HCT116 (cell line): ENCODE measurements around the gene SLC6A6. TPM values are rescaled to one million over a fixed set of nuclear protein-coding genes. Genes with fewer than 3 reads are reported as not detected.

ENCODE experiments used
- ATAC-seq: fragments of 200-7000 bp; cut with Tn5 transposase; 2 replicates; pipeline ENCODE4 v1.9.1; 2020; ENCODE audit warnings: mild to moderate bottlenecking, moderate library complexity
- BruUV-seq: library from RNA; stranded (reverse); fragments of 400-500 nt; replicated peaks from 2 replicates; lab custom pipeline; 2021; lab: Mats Ljungman, UMichigan
- CTCF ChIA-PET: fragments of 300-600 bp; sonication (Branson Sonifier 250); formaldehyde crosslinking; loops from one replicate; lab custom pipeline; 2021; ENCODE audit warnings: antibody characterized with exemption; lab: Charles Lee
- POLR2A ChIA-PET: fragments of 300-600, 350-600 bp; sonication (Branson Sonifier 250); formaldehyde crosslinking; loops from one replicate; lab custom pipeline; 2021; ENCODE audit warnings: antibody characterized with exemption; lab: Charles Lee
- RAD21 ChIA-PET, 2 experiments: fragments of 300-600 bp; sonication (Branson Sonifier 250); formaldehyde crosslinking; loops; one replicate each; lab custom pipeline; 2023; ENCODE audit warnings: low total read pairs in 2 of 2; ENCODE audit not compliant: uncharacterized antibody in 2 of 2, unreplicated experiment in 2 of 2, low non-redundant PET in 1 of 2; lab: Charles Lee
- DNase-seq: peaks from one replicate; pipeline ENCODE4 v3.0.0-alpha.2; 2010; ENCODE audit warnings: low read depth, low spot score
- H2AFZ ChIP-seq: fragments of 200-600 bp; shearing (Covaris generic), sonication (generic); 2 replicates; pipeline ENCODE4 v1.6.1; 2017; ENCODE audit warnings: low read depth, mixed run types, mixed read lengths, antibody characterized with exemption, low read length; ENCODE audit not compliant: poor library complexity, severe bottlenecking
- H3K27ac ChIP-seq: 2 replicates; pipeline ENCODE4 v1.5.1; 2012; ENCODE audit warnings: low read depth, low read length
- H3K27me3 ChIP-seq: fragments of 200-600 bp; sonication (generic); 2 replicates; pipeline ENCODE4 v1.6.1; 2016; ENCODE audit warnings: mixed run types, low read length, mixed read lengths; ENCODE audit not compliant: insufficient read depth
- H3K36me3 ChIP-seq, 2 experiments: fragments of 200-500 bp in 1 of 2; fragments of 200-600 bp in 1 of 2; sonication (Bioruptor generic) in 1 of 2; sonication (generic) in 1 of 2; 2 replicates each; pipeline versions ENCODE4 v1.5.1 to v1.6.1; 2014 to 2016; ENCODE audit warnings: low read length in 2 of 2, inconsistent platforms in 1 of 2, mixed read lengths in 1 of 2, mixed run types in 1 of 2; ENCODE audit not compliant: insufficient read depth in 2 of 2, control insufficient read depth in 1 of 2
- H3K4me1 ChIP-seq, 2 experiments: fragments of 200-600 bp in 1 of 2; sonication (generic) in 1 of 2; 2 replicates each; pipeline versions ENCODE4 v1.5.1 to v1.6.1; 2012 to 2017; ENCODE audit warnings: low read length in 2 of 2, inconsistent platforms in 1 of 2, mild to moderate bottlenecking in 1 of 2, mixed read lengths in 1 of 2, mixed run types in 1 of 2, moderate library complexity in 1 of 2; ENCODE audit not compliant: insufficient read depth in 2 of 2, control insufficient read depth in 1 of 2
- H3K4me2 ChIP-seq: fragments of 200-600 bp; sonication (generic); 2 replicates; pipeline ENCODE4 v1.6.1; 2017; ENCODE audit warnings: mixed run types, low read length, mixed read lengths
- H3K4me3 ChIP-seq, 2 experiments: fragments of 200-600 bp in 1 of 2; sonication (generic) in 1 of 2; replicated peaks in 1 of 2; 2 replicates each; pipeline ENCODE4 v1.5.1; 2011 to 2016; ENCODE audit warnings: low read length in 2 of 2, control low read depth in 1 of 2, low read depth in 1 of 2, mild to moderate bottlenecking in 1 of 2, mixed read lengths in 1 of 2, mixed run types in 1 of 2
- H3K79me2 ChIP-seq: fragments of 200-600 bp; sonication (generic); 2 replicates; pipeline ENCODE4 v1.6.1; 2017; ENCODE audit warnings: mild to moderate bottlenecking, mixed run types, low read length, moderate library complexity, mixed read lengths; ENCODE audit not compliant: insufficient read depth
- H3K9ac ChIP-seq: fragments of 200-600 bp; sonication (generic); 2 replicates; pipeline ENCODE4 v1.6.1; 2016; ENCODE audit warnings: low read length, mixed read lengths
- H3K9me2 ChIP-seq: fragments of 200-600 bp; sonication (generic), shearing (Covaris generic); 2 replicates; pipeline ENCODE4 v1.6.1; 2017; ENCODE audit warnings: mixed run types, mild to moderate bottlenecking, moderate library complexity; ENCODE audit not compliant: insufficient read depth
- H3K9me3 ChIP-seq, 2 experiments: fragments of 200-500 bp in 1 of 2; fragments of 200-600 bp in 1 of 2; sonication (Bioruptor generic) in 1 of 2; sonication (generic) in 1 of 2; 2 replicates each; pipeline ENCODE4 v1.6.1; 2014 to 2017; ENCODE audit warnings: low read length in 2 of 2, mixed read lengths in 2 of 2, inconsistent platforms in 1 of 2, low read depth in 1 of 2, mild to moderate bottlenecking in 1 of 2, mixed run types in 1 of 2, moderate library complexity in 1 of 2; ENCODE audit not compliant: control insufficient read depth in 1 of 2, insufficient read depth in 1 of 2
- H4K20me1 ChIP-seq: fragments of 200-600 bp; sonication (generic), shearing (Covaris generic); 2 replicates; pipeline ENCODE4 v1.6.1; 2017; ENCODE audit warnings: mixed run types, mild to moderate bottlenecking, moderate library complexity; ENCODE audit not compliant: insufficient read depth
- ATF3 ChIP-seq: IDR thresholded peaks from 2 replicates; pipeline ENCODE4 v1.6.1; 2012
- CEBPB ChIP-seq: IDR thresholded peaks from 2 replicates; pipeline ENCODE4 v1.6.1; 2012; ENCODE audit warnings: low read depth
- CTCF ChIP-seq, 3 experiments: fragments of 200-600 bp in 1 of 3; sonication (generic) in 1 of 3; IDR thresholded peaks in 2 of 3; conservative IDR thresholded peaks in 1 of 3; 2 replicates each; pipeline ENCODE4 v1.5.1; 2012 to 2017; ENCODE audit warnings: low read depth in 2 of 3, low read length in 2 of 3, antibody characterized with exemption in 1 of 3, borderline replicate concordance in 1 of 3, control low read depth in 1 of 3, mild to moderate bottlenecking in 1 of 3, mixed read lengths in 1 of 3, mixed run types in 1 of 3, moderate library complexity in 1 of 3; ENCODE audit not compliant: insufficient read depth in 1 of 3
- EGR1 ChIP-seq: IDR thresholded peaks from 2 replicates; pipeline ENCODE4 v1.6.1; 2012; ENCODE audit warnings: low read depth
- ELF1 ChIP-seq: IDR thresholded peaks from 2 replicates; pipeline ENCODE4 v1.6.1; 2012; ENCODE audit warnings: low read depth, borderline replicate concordance
- EZH2 ChIP-seq: fragments of 200-600 bp; sonication (generic); IDR thresholded peaks from 2 replicates; pipeline ENCODE4 v1.6.1; 2017; ENCODE audit warnings: antibody characterized with exemption, mixed run types
- FOSL1 ChIP-seq: IDR thresholded peaks from 2 replicates; pipeline ENCODE4 v1.6.1; 2012; ENCODE audit warnings: low read depth
- JUND ChIP-seq: IDR thresholded peaks from 2 replicates; pipeline ENCODE4 v1.6.1; 2012
- MAX ChIP-seq: IDR thresholded peaks from 2 replicates; pipeline ENCODE4 v1.6.1; 2012
- POLR2A ChIP-seq: IDR thresholded peaks from 2 replicates; pipeline ENCODE4 v1.7.0; 2011; ENCODE audit warnings: borderline replicate concordance; ENCODE audit not compliant: insufficient read depth, insufficient read length; ENCODE audit errors: extremely low read depth
- POLR2AphosphoS5 ChIP-seq: IDR thresholded peaks from 2 replicates; pipeline ENCODE4 v1.6.1; 2011; ENCODE audit warnings: mild to moderate bottlenecking, low read depth, low read length, moderate library complexity
- RAD21 ChIP-seq: IDR thresholded peaks from 2 replicates; pipeline ENCODE4 v1.6.1; 2012; ENCODE audit warnings: low read depth, mild to moderate bottlenecking
- SIN3A ChIP-seq: IDR thresholded peaks from 2 replicates; pipeline ENCODE4 v1.6.1; 2012; ENCODE audit warnings: low read depth
- SP1 ChIP-seq: IDR thresholded peaks from 2 replicates; pipeline ENCODE4 v1.6.1; 2012; ENCODE audit warnings: low read depth
- SRF ChIP-seq: IDR thresholded peaks from 2 replicates; pipeline ENCODE4 v1.6.1; 2012; ENCODE audit warnings: low read depth
- TCF7L2 ChIP-seq: IDR thresholded peaks from 2 replicates; pipeline ENCODE4 v1.7.0; 2011; ENCODE audit warnings: borderline replicate concordance, inconsistent platforms; ENCODE audit not compliant: insufficient read depth, insufficient read length; ENCODE audit errors: extremely low read depth
- YY1 ChIP-seq: IDR thresholded peaks from 2 replicates; pipeline ENCODE4 v1.6.1; 2011; ENCODE audit warnings: low read length, low read depth, moderate library complexity, mild to moderate bottlenecking; ENCODE audit not compliant: insufficient replicate concordance; ENCODE audit errors: extremely low read depth
- ZFX ChIP-seq: fragments of 450-650 bp; IDR thresholded peaks from 2 replicates; pipeline ENCODE4 v1.6.1; 2017
- ZNF274 ChIP-seq: fragments of 200-500 bp; sonication (Bioruptor generic); IDR thresholded peaks from 2 replicates; pipeline ENCODE4 v1.6.1; 2014; ENCODE audit warnings: mild to moderate bottlenecking, low read depth, low read length, inconsistent platforms
- intact Hi-C: fragments of 100-400 bp; cut with micrococcal nuclease; formaldehyde crosslinking; loops from 2 replicates; pipeline ENCODE4 v1.10.0; 2022
- total RNA-seq: library from RNA; stranded (reverse); gene quantifications from one replicate; pipeline ENCODE4 v1.2.1, GENCODE V29; 2021; ENCODE audit not compliant: unreplicated experiment
- TF ChIP-seq, protein P1 (sequence below): IDR thresholded peaks from 2 replicates; pipeline ENCODE4 v1.6.1; 2011; ENCODE audit warnings: mild to moderate bottlenecking, low read length, moderate library complexity; ENCODE audit not compliant: insufficient replicate concordance; ENCODE audit errors: extremely low read depth

Gene SLC6A6
- total RNA-seq, 1 experiment from 2014 or later, result 36.3 TPM

DNA sequence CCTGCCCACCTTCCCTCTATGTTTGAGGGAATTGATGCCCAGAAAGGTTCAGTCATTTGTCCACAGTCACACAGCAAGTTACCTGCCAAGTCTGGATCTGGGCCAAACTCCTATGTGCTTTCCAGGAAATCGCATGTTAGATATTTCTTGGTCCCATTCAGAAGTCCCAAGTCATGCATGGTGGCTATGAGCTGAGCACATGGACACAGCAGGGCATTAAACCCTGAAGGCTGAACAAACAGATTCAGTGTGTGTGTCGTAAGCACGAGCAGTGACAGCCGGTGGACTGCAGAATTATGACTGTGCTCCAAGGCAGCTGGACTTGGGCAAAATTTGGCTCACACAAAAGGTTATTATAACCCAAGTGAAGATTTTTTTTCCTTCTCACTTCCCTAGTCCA, 11.4 kb upstream of the SLC6A6 start:
- no peak overlapping the region for H3K9ac ChIP-seq
- H3K79me2 ChIP-seq, result no peaks in the 10 kb centered on the region
- no peaks in the 10 kb centered on the region for H3K36me3 ChIP-seq
- no peak for TF ChIP-seq CTCF (IDR thresholded peaks at IDR 0.05 in 2 of 3, conservative IDR thresholded peaks at IDR 0.05 in 1 of 3; ENCODE audit: borderline replicate concordance in 1 of 3, insufficient read depth in 1 of 3, low read depth in 2 of 3, low read length in 2 of 3)
- TF ChIP-seq POLR2A, result no peak
- TF ChIP-seq ZFX, result no peak
- TF ChIP-seq RAD21, result no peak
- no peak for TF ChIP-seq FOSL1
- TF ChIP-seq MAX, result no peak
- no peak for TF ChIP-seq SIN3A
- TF ChIP-seq ATF3, result no peak
- TF ChIP-seq, protein P1, sequence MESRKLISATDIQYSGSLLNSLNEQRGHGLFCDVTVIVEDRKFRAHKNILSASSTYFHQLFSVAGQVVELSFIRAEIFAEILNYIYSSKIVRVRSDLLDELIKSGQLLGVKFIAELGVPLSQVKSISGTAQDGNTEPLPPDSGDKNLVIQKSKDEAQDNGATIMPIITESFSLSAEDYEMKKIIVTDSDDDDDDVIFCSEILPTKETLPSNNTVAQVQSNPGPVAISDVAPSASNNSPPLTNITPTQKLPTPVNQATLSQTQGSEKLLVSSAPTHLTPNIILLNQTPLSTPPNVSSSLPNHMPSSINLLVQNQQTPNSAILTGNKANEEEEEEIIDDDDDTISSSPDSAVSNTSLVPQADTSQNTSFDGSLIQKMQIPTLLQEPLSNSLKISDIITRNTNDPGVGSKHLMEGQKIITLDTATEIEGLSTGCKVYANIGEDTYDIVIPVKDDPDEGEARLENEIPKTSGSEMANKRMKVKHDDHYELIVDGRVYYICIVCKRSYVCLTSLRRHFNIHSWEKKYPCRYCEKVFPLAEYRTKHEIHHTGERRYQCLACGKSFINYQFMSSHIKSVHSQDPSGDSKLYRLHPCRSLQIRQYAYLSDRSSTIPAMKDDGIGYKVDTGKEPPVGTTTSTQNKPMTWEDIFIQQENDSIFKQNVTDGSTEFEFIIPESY, result no peak
- no peak for TF ChIP-seq ELF1
- TF ChIP-seq CEBPB, result no peak
- TF ChIP-seq SRF, result no peak
- no peak for TF ChIP-seq JUND
- TF ChIP-seq ZNF274, result no peak
- TF ChIP-seq POLR2AphosphoS5, result no peak
- TF ChIP-seq SP1, result no peak
- no peak for TF ChIP-seq YY1
- no peak for TF ChIP-seq EZH2
- TF ChIP-seq EGR1, result no peak
- no peak for TF ChIP-seq TCF7L2
- no peaks in the 10 kb centered on the region for H3K27me3 ChIP-seq
- intact Hi-C loops, result no loop called here
- H3K4me1 ChIP-seq, result no peaks in the 10 kb centered on the region
- H3K4me2 ChIP-seq, result no peak overlapping the region
- RAD21 ChIA-PET, result no interaction called here
- H3K27ac ChIP-seq, result no peak overlapping the region
- no TSS peak for BruUV-seq
- H3K9me2 ChIP-seq, result no peaks in the 10 kb centered on the region
- CTCF ChIA-PET, result interaction anchor here (1.0 kb wide), 1 partner anchor 116 kb away, joined by 3 read pairs; no protein-coding TSS in a partner anchor
- no peaks in the 10 kb centered on the region for H4K20me1 ChIP-seq
- no peaks in the 10 kb centered on the region for H3K9me3 ChIP-seq
- POLR2A ChIA-PET, result interaction anchor here (1.5 kb wide), 1 partner anchor 11 kb away, joined by 5 read pairs; the partner anchor contains the start of gene SLC6A6
- no peak overlapping the region for H3K4me3 ChIP-seq
- DNase-seq, result no peak
- H2AFZ ChIP-seq, result no peak overlapping the region
- no peak for ATAC-seq
